ENCODE results near the gene C1RL.

The C1RL gene, protein sequence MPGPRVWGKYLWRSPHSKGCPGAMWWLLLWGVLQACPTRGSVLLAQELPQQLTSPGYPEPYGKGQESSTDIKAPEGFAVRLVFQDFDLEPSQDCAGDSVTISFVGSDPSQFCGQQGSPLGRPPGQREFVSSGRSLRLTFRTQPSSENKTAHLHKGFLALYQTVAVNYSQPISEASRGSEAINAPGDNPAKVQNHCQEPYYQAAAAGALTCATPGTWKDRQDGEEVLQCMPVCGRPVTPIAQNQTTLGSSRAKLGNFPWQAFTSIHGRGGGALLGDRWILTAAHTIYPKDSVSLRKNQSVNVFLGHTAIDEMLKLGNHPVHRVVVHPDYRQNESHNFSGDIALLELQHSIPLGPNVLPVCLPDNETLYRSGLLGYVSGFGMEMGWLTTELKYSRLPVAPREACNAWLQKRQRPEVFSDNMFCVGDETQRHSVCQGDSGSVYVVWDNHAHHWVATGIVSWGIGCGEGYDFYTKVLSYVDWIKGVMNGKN

DNA sequence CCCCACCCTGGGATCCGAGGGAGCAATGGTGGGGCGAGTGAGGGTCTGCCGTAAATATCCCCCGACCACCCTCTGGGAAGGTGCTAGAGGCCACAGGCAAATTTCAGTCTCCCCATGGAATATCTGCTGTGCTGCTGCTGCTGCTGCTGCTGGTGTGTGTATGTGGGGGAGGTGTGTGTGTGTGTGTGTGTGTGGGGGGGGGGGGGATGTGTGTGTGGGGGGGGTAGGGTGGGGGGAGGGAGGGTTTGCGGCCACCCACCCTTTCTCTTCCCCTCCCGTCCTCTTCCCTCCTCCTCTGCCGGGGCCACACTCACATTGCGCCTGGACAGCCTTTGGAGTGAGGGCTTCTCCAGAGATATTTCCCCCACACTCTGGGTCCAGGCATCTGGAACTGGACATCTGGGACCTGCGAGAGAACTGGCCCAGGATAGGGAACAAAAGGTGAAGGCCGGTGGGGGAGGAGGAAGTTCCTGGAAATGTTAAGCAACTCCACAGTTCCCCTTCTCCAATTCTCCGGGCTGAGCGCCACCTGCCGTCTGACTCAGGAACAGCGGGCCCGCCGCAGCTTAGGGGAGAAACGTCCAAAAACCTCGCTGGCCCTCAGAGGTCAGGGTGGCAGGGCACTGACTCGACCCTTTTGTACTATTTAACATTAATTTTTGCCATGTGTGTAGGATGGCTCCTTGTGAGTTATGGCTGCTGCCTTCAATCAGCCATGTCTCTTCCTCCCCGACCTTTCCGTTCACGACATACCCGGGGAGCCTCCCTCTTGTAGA is at the start of gene C1RL:
Gene C1RL, minus strand, starts transcription at position 419 of the 776 bp plus-strand sequence. Its CDS starts 34 bp downstream, at position 385.
- DNase-seq: peak; percentile 94
- ATAC-seq: peak; percentile 48

DNA sequence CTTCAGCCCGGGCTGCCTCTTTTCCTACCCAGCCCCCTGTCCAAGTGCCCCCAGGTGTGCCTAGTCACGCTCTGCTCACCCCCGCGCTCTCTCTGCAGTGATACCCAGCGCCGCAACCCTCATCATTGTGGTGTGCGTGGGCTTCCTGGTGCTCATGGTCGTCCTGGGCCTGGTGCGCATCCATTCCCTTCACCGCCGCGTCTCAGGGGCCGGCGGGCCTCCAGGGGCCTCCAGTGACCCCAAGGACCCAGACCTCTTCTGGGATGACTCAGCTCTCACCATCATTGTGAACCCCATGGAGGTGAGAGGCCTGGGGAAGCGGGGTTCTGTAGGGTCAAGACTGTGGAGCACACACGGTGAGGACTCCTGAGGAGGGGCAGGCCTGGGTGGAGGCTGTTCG is 48.4 kb upstream of the C1RL start:
- no peak for DNase-seq
- ATAC-seq: no peak

DNA sequence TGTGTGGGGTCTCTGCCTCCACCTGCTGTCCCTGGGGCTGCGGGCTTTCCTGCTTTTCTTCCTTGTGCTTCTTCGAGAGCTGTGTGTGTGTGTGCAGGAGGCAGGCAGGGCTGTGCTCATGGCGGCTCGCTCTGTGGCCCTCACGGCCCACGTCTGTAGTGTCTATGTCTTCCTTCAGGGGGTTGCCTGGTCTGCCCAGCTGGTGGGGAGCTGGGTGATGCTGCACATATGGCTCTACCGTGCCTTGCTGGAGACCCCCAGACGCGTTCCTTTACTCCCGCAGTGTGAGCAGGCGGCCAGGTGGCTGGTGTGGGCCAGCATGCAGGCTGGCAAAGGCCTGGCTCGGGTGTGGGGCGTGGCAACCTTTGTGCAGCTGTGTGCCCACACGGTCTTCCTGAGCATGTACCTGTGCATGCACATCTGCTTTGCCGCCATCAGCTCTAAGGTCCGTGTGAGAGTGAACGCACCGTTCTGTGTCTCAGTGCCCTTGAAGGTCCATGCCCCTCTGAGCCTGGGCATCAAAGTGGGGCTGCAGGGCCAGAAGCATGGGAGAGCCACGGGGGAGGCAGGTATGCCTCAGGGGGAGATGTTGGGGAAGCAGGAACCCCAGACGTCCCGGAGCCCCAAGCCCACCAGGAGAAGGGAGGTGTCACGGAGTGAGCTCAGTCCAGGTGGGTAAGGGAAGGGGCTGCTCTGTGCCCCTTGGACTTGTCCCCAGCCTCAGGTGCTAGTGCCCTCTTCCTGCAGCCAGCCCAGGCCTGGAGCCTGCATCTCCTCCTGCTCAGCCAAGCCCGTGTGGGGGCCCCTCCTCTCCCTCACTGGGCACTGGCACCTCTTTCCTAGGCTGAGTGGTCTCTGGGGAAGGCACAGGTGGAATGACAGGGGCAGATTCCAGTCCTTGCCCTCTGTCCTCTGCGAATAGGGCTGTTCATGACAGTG is 47.5 kb upstream of the C1RL start:
- DNase-seq: no peak

DNA sequence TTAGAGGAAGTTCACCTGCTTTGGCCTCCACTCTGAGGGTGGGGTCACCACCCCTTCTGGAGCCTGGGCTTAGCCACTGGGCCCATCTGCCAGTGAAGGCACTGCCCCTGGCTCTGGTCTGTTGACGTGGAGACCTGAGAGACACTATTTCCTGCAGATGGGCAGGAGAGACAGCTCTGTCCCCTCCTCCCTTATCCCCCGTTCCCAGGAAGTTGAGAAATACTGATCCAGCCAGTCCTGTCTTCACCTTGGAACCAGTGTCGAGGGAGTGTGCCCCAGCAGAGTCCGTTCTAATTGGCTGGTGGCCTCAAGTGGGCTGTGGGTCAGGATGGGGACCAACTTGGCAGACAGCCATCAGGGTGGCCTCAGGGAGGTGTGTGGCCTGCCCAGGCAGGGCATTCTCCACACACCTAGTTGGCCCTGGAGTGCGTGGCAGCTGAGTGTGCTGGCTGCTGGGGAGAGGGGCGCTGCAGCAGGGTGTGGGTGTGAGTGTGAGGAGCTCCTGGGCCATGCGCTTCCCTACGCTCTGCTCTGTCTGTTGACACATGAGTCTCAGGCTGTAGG is 46.5 kb upstream of the C1RL start:
- ATAC-seq: no peak
- DNase-seq: no peak

More for the DNA sequence above, 47.5 kb upstream of the C1RL start:
- no peak for ATAC-seq

DNA sequence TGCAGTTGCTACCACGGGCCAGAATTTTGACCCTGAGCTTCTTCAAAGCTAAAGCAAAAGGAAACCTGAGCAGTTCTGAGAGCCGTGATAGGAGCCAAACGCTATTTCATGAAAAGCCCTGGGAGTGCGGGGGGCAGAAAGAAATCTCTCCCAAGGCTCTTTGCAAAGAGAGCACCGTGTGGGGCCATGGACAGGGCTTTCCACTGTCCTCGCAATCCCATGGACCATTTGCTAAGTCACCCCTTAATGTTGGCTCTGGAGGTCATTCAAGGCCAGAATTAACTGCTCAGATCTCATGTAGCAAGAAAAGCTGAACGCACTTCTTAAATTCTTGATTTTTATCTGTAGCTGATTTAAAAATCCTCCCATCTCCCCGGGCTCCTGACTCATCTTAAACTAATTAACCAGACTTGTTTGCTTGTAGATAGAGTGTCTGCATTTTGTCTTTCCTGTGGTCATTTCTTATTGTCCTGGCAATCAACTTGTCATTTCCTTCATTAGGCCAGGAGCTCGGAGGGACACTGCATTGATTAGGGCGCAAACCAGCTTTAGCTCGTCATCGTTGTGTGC is 46.0 kb upstream of the C1RL start:
- no peak for ATAC-seq
- no peak for DNase-seq

DNA sequence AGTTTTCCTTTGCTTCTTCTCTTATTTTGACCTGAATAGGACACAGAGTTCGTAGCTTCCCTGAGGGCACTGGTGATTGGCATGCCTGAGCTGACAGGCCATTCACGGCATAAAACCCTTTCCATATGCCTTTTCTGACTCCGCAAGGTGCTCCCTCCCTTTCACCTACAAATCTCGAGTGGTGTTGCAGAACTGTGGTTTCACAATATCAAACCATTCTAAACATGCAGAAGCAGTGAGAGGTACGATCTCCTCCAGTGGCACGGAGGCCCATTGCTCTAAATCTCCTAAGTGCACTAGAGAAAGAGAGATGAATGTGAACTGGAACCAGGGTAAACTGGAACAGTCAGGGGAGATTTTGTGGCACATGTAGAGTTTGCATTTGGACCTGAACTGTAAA is 45.0 kb upstream of the C1RL start:
- ATAC-seq (no peak), DNase-seq (no peak)

DNA sequence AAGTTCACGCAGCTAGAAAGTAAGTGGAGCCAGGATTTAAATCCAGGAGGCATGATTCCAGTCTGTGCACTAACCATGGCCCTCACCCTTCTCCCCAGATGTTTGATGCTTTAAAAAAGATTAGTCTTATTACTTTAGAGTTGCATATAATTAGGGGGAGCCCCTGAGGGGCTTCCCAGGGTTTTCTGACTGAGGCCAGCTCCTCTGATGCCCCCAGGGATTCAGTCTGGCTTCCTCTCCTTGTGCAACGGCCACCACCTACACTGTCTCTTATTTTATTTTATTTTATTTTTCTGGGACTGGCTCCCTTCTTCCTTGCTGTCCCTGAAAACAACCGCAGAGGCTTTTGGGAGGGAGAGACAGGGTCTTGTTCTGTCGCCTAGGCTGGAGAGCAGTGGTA is 43.8 kb upstream of the C1RL start:
- ATAC-seq (no peak), DNase-seq (no peak)

DNA sequence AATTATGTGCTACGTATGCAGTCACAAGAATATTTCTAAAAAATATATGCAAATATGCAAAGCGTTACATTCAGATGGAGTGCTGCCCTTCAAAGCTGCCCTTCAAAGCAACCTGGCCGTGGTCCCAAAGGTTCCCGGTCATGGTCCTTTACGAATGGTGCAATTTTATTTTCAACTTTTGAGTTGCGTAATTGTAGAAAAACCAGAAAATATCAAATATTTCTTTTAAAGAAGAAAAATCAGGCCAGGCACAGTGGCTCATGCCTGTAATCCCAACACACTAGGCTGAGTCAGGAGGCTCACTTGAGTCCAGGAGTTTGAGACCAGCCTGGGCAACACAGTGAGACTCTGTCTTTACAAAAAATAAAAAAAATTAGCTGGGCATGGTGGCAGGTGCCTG is 42.5 kb upstream of the C1RL start:
- ATAC-seq: no peak
- no peak for DNase-seq

DNA sequence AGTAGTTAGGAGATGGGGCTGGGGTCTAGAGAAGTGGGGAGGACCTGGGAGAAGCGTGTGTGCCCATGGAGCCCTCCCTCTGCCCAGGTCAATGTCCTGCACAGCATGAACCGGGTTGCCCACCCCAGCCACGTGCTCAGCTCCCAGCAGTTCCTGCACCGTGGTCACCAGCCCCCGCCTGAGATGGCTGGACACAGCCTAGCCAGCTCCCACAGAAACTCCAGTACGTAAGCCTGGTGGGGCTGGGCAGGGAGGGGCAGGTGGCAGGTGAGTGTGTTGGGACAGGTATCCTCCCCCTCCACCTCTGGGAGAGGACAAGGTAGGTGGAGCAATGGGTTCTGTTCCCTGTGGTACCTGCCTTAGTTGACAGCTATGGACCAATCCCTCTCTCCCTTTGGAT is 41.8 kb upstream of the C1RL start:
- DNase-seq (no peak), ATAC-seq (no peak)

DNA sequence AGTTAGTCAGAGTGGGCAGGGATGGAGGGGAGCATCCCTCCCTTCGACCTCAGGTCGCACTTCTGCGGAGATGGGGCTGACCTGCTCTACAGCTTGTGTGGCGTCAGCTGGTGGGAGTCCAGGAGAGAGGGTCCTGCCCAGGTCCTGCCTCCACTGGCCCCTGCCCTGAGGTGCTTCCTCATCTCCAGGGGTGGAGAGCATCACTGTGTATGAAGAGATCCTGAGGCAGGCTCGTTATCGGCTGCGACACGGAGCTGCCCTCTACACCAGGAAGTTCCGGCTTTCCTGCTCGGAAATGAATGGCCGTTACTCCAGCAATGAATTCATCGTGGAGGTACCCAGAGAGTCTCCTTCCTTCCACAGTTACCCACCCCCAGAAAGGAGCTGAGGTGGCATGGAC is 41.3 kb upstream of the C1RL start:
- DNase-seq (no peak), ATAC-seq (no peak)

DNA sequence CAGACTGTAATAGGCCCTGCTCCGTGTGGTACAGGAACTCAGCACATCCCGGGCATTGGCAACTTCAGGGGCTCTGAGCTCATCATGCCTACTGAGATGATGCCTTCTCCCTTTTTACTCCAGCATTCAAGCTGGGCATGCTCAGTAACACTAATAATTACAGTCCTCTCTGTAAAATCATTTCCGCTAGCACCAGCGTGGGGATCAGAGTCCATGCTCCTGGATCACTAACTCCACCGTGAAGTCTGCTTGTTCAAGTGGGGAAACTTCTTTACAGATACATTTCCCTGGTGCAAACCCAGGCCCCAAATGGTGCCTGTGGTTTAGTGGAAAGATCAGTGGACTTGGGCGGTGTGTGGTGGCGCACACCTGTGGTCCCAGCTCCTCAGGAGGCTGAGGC is 37.9 kb upstream of the C1RL start:
- DNase-seq: no peak
- no peak for ATAC-seq

DNA sequence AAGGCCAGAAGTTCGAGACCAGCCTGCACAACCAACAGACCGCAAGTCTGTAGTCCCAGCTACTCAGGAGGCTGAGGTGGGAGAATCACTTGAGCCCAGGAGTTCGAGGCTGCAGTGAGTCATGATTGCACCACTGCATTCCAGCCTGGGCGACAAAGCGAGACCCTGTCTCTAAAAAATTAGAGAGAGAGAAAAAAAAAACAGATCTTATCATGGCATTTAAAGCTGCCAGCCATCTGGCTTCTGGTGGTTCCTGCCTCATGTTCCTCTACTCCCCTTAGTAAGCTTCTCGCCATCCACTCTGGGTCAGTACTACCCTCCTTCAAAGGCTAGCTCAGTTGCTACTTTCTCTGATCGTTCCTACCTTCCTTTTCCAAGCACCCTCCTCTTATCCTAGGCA is 37.2 kb upstream of the C1RL start:
- DNase-seq (no peak), ATAC-seq (no peak)

DNA sequence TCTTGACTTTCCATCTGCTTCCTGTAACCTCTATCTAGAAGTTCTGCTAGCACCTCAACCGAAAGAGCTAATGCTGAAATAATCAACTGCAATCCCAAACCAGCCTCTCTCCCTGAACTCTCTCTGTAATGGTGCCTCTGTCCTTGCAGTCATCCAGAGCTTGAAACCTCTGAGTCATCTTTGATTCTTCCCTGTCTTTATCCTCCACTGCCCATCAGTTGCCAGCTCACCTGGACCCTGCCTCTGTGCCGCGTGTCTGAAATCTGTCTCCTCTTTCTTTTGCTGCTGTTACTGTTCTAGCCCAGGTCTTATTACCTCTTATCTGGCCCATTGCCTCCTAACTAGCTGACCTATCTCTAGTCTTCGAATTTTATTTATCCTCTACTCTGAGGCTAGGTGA is 36.7 kb upstream of the C1RL start:
- DNase-seq (no peak), ATAC-seq (no peak)

DNA sequence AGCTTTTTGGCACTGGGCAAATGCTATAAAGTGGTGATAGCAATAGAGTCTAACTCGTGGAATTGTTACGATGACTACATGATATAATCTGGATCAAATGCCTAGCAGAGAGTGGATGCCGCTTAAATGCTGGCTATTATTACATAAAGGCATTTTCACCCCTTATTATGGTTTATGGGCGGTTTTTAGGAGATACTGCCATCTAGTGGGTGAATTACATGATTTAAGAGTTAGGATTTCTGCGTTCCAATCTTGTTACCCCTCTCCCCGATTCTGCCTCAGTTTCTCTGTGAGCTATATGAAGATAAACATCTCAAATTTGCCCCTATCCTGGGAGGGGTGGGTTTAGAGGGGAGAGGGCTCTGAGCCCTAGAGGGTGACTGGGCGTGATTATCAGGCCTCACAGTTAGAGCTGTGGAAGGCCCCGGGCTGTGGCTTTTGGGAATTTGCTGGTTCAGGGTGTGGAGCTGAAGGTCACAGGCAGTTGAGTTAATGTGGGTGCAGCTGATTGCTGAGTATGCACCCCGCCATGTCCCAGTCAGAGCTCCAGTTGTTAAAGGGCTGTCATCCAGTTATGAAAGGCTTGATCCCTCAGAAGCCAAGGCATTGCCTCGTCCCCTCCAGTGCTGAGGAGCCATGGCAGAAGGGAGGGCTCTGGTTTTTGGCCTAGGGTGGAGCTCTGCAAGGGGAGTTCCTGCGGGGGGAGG is 35.6 kb upstream of the C1RL start:
- DNase-seq (no peak), ATAC-seq (no peak)

DNA sequence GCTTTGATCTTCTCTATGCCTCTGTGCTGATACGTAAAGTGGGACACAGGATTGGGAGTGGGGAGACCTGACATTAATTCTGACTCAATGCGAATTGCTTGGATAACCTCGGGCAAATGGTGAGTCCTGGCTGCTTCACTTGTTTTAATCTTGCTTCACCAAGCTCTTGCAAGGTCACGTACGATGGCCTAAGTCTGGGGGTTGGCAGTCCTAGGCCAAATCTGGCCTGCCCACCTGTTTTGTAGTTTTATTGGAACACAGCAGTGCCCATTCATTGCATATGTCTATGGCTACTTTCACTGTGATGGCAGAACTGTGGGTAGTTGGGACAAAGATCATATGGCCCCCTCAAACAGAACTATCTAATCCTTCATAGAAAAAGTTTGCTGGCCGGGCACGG is 34.5 kb upstream of the C1RL start:
- no peak for DNase-seq
- ATAC-seq: no peak

DNA sequence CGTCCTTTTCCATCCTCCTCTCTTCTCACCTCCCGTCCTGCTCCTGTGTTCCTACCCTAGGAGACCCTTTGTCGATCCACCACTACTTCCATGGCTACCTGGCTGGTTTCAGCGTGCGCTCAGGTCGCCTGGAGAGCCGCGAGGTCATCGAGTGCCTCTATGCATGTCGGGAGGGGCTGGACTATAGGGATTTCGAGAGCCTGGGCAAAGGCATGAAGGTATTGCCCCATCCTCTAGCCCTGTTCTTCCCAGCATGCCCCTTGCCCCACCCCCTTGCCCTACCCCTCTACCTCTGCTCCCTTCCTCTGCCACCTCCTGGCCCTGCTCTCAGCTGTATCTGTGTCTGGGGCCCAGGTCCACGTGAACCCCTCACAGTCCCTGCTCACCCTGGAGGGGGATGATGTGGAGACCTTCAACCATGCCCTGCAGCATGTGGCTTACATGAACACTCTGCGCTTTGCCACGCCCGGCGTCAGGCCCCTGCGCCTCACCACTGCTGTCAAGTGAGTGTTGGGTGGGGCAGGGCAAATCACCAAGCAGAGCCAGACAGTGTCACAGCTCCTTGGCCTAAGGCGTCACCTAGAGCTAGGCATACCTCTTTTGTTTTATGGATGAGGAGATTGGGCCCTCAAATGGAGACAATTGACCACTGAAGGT is 33.9 kb upstream of the C1RL start:
- ATAC-seq: no peak
- DNase-seq: no peak

DNA sequence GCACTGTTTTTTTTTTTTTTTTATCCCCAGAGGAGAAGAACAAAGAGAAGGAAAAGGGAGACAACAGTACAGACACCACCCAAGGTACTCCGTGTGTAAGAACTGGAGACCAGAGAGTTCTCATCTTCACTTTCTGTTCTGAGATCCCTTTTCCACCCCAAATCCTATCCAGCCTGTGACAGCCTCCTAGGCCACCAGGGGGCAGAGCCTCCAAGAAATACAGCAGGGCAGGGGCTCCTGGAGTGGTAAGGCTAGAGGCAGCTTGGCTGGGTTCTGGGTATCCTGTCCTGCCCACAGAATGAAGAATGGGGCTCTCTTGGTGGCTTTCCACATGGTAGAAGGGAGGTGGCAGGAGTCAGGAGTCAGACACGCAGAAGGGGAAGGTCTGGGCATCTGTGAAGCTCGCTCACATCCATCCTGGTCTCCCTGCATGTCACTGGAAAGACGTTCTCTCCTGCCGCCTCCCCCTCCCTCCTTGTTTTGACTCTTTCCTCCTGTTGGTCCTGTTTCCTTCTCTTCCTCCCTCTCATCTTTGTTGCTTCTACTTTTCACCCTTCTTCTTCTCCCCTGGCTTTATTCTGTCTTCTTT is 33.1 kb upstream of the C1RL start:
- ATAC-seq (peak; percentile 71), DNase-seq (peak; percentile 61)

DNA sequence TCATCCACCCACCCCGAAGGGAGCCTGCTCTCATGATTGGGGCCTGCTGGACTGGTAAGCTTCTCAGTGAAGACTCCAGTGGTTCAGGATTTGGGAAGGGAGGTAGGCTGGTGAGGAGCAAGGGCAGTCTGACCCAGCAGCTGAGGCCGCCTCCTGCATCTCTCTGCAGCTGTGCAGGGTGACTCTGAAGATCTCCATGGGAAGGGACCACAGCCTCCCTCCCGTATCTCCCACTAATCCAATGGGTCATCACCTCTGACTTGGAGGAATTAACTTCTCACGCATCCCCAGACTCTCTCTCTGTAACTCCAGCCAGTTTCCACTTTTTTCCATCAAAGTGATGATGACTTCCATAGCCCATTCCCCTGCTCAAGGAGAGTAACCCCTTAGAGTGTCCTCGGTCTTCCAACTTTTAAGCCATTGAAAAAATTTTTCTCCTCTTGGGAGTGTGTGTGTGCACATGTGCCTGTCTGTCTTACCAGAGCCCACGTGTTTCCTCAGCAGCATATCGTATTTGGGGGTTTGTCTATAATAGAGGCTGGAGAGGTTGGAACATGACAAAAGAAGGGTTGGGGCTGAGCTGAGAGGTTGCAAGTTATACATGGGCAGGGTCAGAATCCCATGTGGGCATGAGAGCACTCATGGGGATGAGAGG is 32.5 kb upstream of the C1RL start:
- ATAC-seq: no peak
- no peak for DNase-seq

DNA sequence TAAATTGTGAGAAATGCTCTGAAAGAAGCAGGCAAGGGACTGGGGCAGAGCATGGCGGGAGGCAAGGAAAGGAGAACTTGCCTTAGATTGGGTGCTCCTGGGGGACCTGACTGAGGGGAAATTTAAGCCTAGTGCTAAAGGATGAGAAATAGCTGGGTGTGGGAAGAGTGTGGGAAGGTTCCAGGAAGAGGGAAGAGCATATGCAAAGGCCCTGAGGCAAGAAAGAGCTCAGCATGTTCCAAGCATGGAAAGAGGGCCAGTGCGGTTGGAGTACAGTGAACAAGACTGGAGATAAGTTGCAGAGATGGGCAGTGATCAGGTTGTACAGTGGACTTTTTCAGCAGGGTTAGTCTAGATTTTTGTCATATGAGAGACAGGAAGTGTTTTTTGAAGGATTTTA is 30.2 kb upstream of the C1RL start:
- DNase-seq (no peak), ATAC-seq (no peak)

DNA sequence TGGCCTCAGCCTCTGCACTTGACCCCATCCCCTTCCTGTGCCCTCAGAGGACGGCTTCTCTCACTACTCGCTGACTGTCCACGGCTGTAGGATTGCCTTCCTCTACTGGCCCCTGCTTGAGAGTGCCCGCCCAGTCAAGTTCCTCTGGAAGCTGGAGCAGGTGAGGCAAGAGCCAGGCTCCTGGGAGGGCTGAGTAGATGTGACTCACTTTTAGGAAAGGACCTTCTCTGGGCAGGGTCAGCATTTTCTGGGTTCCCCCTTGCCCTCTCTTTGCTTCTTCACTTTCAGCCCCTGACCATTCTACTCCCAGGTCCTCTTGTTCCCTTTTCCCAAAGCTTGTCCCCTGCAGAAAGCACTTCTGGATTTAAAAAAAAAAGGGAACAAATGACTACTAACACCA is 28.9 kb upstream of the C1RL start:
- ATAC-seq: no peak

More for the DNA sequence above, 28.9 kb upstream of the C1RL start:
- DNase-seq: no peak

All from stimulated activated naive CD8-positive, alpha-beta T cell treated with anti-CD3 and anti-CD28 coated beads, Interleukin-15, Interleukin-2, amounts not matched to agents 100 U/mL and 50 U/mL, for 24 hours (primary cell).